ENCODE results near the gene EGF. TPM values are rescaled to one million over a fixed set of nuclear protein-coding genes. Genes with fewer than 3 reads are reported as not detected.
A peak's percentile ranks its signal among the peaks of the same experiment; 100 is the strongest.

Gene EGF
- total and polyA plus RNA-seq, 5 donors: 5.3 to 17.8 (median 11.9) TPM

DNA sequence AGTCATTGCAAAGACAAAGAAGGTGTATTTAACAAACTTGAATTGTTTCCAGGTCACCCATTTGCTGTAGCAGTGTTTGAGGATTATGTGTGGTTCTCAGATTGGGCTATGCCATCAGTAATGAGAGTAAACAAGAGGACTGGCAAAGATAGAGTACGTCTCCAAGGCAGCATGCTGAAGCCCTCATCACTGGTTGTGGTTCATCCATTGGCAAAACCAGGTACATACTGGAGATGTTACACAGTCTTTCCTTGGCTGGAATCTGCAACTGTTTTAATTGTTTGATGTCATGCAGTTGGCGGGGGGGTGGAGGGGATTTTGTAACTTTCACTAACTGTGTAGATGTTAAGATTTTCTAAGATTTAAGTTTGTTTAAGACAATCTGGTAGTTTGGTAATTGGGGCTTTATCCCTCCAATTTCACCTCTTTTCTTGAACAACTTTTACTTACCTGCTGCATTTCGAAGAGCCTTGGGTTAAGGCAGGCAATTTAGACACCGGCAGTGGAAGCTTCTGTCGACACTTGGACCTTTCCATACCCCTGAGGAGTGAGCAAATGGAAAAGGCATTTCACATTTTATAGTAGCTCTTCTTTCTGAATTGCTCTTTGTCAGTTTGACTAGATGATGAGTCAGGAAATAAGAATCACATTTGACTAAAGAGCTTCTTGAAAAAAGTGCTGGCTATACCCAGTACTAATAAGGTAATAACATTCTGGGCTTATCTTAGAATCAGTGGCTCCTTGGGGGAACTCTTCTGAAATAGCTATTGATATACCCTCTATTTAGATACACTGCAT lies 67.4 kb downstream of the EGF start:
- ATAC-seq (no peak), DNase-seq (no peak)
- intact Hi-C loops (cut with DNase I): loop anchor here (5.0 to 10.0 kb wide), 2 partner anchors 555 to 558 kb away; no protein-coding TSS in a partner anchor
- Histone ChIP-seq H3K4me1 (ENCODE audit: control insufficient read depth, insufficient read depth, low read length) (no peaks in the 10 kb centered on the region), H3K27me3 (ENCODE audit: control insufficient read depth, insufficient read depth) (no peaks in the 10 kb centered on the region), H3K27ac (ENCODE audit: low read length) (no peak overlapping the region), H3K4me3 (ENCODE audit: low read length) (no peak overlapping the region), H3K9me3 (ENCODE audit: control insufficient read depth, low read length) (no peaks in the 10 kb centered on the region)
- WGBS: 69% methylated on average over 5 of the region's 5 CpGs

DNA sequence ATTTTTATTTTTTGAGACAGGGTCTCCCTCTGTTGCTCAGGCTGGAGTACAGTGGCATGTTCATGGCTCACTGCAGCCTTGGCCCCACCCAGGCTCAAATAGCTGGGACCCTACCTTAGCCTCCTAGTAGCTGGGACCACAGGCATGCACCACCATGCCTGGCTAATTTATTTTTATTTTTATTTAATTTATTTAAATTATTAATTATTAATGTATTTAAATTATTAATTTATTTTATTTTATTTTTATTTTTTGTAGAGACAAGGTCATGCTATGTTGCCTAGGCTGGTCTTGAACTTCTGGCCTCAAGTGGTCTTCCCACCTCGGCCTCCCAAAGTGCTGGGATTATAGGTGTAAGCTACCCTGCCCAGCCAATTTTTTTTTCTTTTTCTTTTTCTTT lies 69.3 kb downstream of the EGF start:
- Histone ChIP-seq H3K4me1 (ENCODE audit: control insufficient read depth, insufficient read depth, low read length) (no peaks in the 10 kb centered on the region), H3K27ac (ENCODE audit: low read length) (no peak overlapping the region), H3K27me3 (ENCODE audit: control insufficient read depth, insufficient read depth) (no peaks in the 10 kb centered on the region), H3K9me3 (ENCODE audit: control insufficient read depth, low read length) (no peaks in the 10 kb centered on the region), H3K4me3 (ENCODE audit: low read length) (no peak overlapping the region)
- intact Hi-C loops (cut with DNase I): no loop called here
- no peak for DNase-seq
- 93% methylated on average over 1 of the region's 1 CpG for WGBS
- ATAC-seq: no peak

- ATAC-seq (no peak), DNase-seq (no peak)
- no peaks in the 10 kb centered on the region for H3K27me3 ChIP-seq (ENCODE audit: control insufficient read depth, insufficient read depth)
- WGBS: 78% methylated on average over 3 of the region's 3 CpGs
- H3K9me3 ChIP-seq (ENCODE audit: control insufficient read depth, low read length): no peaks in the 10 kb centered on the region
- H3K4me1 ChIP-seq (ENCODE audit: control insufficient read depth, insufficient read depth, low read length): no peaks in the 10 kb centered on the region
- intact Hi-C loops (cut with DNase I): no loop called here
- no peak overlapping the region for H3K27ac ChIP-seq (ENCODE audit: low read length)
- H3K4me3 ChIP-seq (ENCODE audit: low read length): no peak overlapping the region
These were observed 69.8 kb downstream of the EGF start for GRCh38 chr4:109982521-109982920.

DNA sequence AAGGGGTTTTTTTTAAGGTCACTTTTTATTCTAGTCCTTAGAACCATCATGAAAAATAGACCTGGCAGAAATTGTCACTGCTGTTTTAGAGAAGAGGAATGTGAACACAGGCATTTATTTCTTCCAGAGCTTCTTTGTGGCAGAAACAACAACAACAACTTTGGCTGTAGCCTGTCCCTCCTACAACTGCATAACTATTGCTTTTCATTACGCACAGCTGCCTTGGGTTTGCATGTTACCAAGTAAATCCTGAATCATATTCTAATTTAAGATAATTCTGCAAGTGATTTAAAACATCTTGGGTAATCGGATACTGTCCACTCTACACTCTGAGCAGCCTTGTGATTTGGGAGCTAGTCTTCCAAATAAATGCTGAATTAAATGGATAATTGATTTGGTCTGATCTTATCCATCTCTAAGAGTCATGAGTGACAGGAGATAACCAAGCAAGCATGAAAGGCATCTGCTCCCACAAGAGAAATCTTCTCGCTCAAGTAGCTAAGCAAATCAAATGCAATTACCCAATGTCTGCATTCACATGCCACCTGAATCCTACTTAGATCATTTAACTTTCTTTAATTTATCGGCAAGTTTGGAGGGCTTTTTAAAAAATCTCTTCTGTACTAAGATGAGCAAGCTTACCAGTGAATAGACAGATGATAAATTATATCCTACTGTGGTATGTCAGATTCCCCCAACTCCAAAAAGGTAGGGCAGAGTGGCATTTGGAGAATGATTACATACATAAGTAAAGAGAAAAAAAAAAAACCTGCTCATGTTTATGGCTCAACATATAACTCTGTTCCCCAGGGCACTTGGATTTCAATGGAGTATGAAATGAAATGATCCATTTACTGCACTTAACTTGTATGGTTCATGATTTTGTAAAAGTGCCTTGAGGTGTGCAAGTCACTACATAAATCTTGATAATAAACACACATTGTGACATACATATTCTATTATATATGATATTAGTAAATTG lies 73.6 kb downstream of the EGF start:
- Histone ChIP-seq H3K4me3 (ENCODE audit: low read length) (no peak overlapping the region), H3K27me3 (ENCODE audit: control insufficient read depth, insufficient read depth) (no peaks in the 10 kb centered on the region), H3K4me1 (ENCODE audit: control insufficient read depth, insufficient read depth, low read length) (peaks cover 3% of the 10 kb centered on the region), H3K9me3 (ENCODE audit: control insufficient read depth, low read length) (no peaks in the 10 kb centered on the region), H3K27ac (ENCODE audit: low read length) (no peak overlapping the region)
- 74% methylated on average over 4 of the region's 4 CpGs for WGBS
- no peak for ATAC-seq
- intact Hi-C loops (cut with DNase I): no loop called here
- DNase-seq: no peak

- ATAC-seq (peak; percentile 31 to 68), DNase-seq (no peak)
- Histone ChIP-seq H3K27me3 (ENCODE audit: control insufficient read depth, insufficient read depth) (no peaks in the 10 kb centered on the region), H3K27ac (ENCODE audit: low read length) (no peak overlapping the region), H3K9me3 (ENCODE audit: control insufficient read depth, low read length) (no peaks in the 10 kb centered on the region), H3K4me3 (ENCODE audit: low read length) (no peak overlapping the region), H3K4me1 (ENCODE audit: control insufficient read depth, insufficient read depth, low read length) (peaks cover 3% of the 10 kb centered on the region)
- WGBS: 49% methylated on average over 13 of the region's 13 CpGs
- intact Hi-C loops (cut with DNase I): no loop called here
These were observed 76.4 kb downstream of the EGF start for GRCh38 chr4:109989044-109989443.

DNA sequence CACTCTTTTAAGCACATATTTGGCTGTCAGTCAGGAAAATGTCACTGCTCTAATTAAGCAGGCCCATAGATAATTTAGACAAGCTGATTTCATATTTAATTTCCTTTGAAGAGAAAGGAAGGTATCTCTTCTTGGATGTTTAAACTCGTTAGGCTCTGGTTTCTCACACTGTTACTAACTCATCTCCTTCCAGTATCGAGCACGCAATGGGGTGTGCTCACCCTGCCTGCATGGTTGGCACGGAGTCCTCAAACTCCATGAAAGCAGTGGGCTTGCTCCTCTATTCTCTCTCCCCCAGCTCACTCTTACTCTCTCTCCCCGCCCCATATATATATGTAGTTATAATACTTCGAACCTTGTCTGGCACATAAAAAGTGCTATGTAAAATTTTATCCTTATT lies 76.9 kb downstream of the EGF start:
- H3K9me3 ChIP-seq (ENCODE audit: control insufficient read depth, low read length): no peaks in the 10 kb centered on the region
- WGBS: 60% methylated on average over 6 of the region's 6 CpGs
- H3K4me1 ChIP-seq (ENCODE audit: control insufficient read depth, insufficient read depth, low read length): peaks cover 3% of the 10 kb centered on the region
- H3K4me3 ChIP-seq (ENCODE audit: low read length): no peak overlapping the region
- ATAC-seq (no peak), DNase-seq (no peak)
- H3K27me3 ChIP-seq (ENCODE audit: control insufficient read depth, insufficient read depth): no peaks in the 10 kb centered on the region
- intact Hi-C loops (cut with DNase I): no loop called here
- H3K27ac ChIP-seq (ENCODE audit: low read length): no peak overlapping the region

DNA sequence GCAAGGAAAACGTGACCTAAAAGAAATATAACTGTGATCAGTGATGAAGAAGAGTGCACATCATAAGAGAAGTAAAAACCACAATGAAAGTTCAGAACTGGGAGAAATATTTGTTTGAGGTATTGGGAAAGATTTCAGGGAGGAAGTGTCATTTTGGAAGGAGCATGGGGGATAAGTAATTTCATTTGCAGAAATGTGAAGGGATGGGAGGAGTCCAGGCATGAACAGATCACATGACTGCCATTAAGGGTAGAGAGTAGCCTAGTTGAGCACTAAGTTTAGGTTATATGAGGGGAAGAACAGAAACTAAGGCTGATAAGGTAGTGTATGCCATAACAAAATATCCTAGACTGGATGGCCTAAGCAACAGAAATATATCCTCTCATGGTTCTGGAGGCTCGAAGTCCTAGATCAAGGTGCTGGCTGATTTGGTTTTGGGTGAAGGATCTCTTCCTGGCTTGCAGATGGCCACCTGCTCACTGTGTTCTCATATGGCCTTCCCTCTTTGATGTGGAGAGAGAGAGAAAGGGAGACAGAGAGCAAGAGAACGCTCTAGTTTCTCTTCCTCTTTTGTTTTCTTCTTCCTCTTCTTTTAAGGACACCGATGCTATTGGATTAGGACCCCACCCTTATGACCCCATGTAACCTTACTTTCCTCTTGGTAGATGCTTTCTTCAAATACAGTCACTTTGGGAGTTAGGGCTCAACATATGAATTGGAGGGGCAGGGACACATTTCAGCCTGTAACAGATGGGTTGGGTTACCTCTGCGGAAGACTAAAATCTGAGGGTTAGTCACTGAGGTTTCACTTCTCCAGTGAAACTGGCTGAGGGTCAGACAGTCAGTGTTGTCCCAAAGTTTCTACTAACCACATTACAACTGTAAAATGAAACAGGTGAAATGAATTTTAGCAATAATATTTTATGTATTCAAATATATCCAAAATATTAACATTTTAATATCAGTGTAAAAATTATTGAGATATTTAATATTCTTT lies 77.9 kb downstream of the EGF start:
- no peak overlapping the region for H3K4me3 ChIP-seq (ENCODE audit: low read length)
- no peaks in the 10 kb centered on the region for H3K9me3 ChIP-seq (ENCODE audit: control insufficient read depth, low read length)
- intact Hi-C loops (cut with DNase I): no loop called here
- DNase-seq: no peak
- peaks cover 3% of the 10 kb centered on the region for H3K4me1 ChIP-seq (ENCODE audit: control insufficient read depth, insufficient read depth, low read length)
- peak in 1 of 2 donors; percentile 58 for ATAC-seq
- H3K27me3 ChIP-seq (ENCODE audit: control insufficient read depth, insufficient read depth): no peaks in the 10 kb centered on the region
- H3K27ac ChIP-seq (ENCODE audit: low read length): no peak overlapping the region
- WGBS: 80% methylated on average over 5 of the region's 5 CpGs

GRCh38 chr4:109993116-109993515 lies 80.4 kb downstream of the EGF start:
- WGBS: 57% methylated on average over 4 of the region's 4 CpGs
- Histone ChIP-seq H3K4me1 (ENCODE audit: control insufficient read depth, insufficient read depth, low read length) (peaks cover 3% of the 10 kb centered on the region), H3K9me3 (ENCODE audit: control insufficient read depth, low read length) (no peaks in the 10 kb centered on the region), H3K4me3 (ENCODE audit: low read length) (no peak overlapping the region), H3K27me3 (ENCODE audit: control insufficient read depth, insufficient read depth) (no peaks in the 10 kb centered on the region), H3K27ac (ENCODE audit: low read length) (no peak overlapping the region)
- intact Hi-C loops (cut with DNase I): no loop called here
- DNase-seq (no peak), ATAC-seq (no peak)

GRCh38 chr4:109994415-109994827 lies 81.7 kb downstream of the EGF start:
- intact Hi-C loops (cut with DNase I): no loop called here
- no peaks in the 10 kb centered on the region for H3K4me1 ChIP-seq (ENCODE audit: control insufficient read depth, insufficient read depth, low read length)
- ATAC-seq (no peak), DNase-seq (no peak)
- H3K27ac ChIP-seq (ENCODE audit: low read length): no peak overlapping the region
- WGBS: 68% methylated on average over 4 of the region's 4 CpGs
- no peaks in the 10 kb centered on the region for H3K9me3 ChIP-seq (ENCODE audit: control insufficient read depth, low read length)
- no peaks in the 10 kb centered on the region for H3K27me3 ChIP-seq (ENCODE audit: control insufficient read depth, insufficient read depth)
- H3K4me3 ChIP-seq (ENCODE audit: low read length): no peak overlapping the region

GRCh38 chr4:109996526-109996925 lies 83.8 kb downstream of the EGF start:
- intact Hi-C loops (cut with DNase I): loop anchor here in 1 of 4 donors (5.0 kb wide), 1 partner anchor 521 kb away; no protein-coding TSS in a partner anchor
- DNase-seq (no peak), ATAC-seq (no peak)
- Histone ChIP-seq H3K4me3 (ENCODE audit: low read length) (no peak overlapping the region), H3K9me3 (ENCODE audit: control insufficient read depth, low read length) (no peaks in the 10 kb centered on the region), H3K4me1 (ENCODE audit: control insufficient read depth, insufficient read depth, low read length) (no peaks in the 10 kb centered on the region), H3K27ac (ENCODE audit: low read length) (no peak overlapping the region), H3K27me3 (ENCODE audit: control insufficient read depth, insufficient read depth) (no peaks in the 10 kb centered on the region)
- whole genome bisulfite sequencing: 46% methylated on average over 3 of the region's 3 CpGs

All from right cardiac atrium (tissue), 5 donors.